ENCODE results near the gene MAD1L1. TPM values are rescaled to one million over a fixed set of nuclear protein-coding genes. Genes with fewer than 3 reads are reported as not detected.

MAD1L1 gene
- total RNA-seq, 1 experiment from 2014 or later = 184 TPM

DNA sequence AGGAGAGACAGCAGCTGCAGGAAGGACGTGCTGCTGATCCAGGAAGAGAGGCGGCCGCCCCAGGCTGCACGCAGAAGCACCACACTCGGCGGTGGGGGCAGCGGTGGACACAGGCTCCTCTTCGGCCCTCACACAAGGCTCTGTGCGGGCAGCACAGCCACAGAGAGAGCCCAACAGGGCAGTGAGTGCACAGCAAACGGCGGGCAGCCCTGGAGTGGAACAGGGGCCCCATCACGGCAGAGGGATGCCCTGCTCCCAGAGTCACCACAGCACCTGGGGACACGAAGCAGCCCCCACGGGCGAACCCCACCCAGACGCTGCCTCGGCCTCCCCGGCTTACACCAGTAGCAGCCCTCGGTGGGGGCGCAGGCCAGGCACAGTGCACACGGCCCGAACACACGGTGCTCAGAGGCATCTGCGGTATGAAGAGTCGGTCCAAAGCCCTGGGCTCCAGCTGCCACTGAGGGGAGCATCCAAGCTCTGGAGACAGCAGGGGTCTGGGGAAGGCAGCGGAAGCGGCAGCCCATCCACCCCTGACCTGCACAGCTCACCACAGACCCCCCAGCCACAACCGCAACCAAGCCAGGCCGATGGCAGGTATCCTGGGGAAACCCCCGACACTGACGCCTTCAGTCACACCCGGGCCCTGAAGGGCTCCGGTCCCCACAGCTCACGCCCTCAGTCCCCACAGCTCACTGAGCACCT is 26.1 kb upstream of the MAD1L1 start:
- no peak for DNase-seq (ENCODE audit: low read depth)

DNA sequence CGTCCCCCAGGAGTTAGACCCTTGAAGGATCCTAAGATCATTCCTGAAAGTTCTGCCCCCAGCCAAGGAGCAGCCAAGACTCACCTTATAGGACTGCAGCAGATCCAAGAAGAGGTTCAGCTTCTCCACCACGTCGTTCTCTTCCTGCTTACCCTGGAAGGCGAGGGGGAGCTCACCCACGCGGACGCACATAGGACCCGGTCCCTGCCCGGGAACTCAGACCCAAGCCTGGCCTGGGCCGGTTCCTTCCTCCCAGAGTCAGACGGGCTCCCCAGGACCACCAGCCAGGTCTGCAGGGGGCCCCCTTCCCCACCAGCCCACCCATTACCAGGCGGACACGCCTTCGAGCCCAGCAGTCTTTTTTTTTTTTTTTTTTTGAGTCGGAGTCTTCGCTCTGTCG is 24.9 kb upstream of the MAD1L1 start:
- DNase-seq (ENCODE audit: low read depth) = no peak

DNA sequence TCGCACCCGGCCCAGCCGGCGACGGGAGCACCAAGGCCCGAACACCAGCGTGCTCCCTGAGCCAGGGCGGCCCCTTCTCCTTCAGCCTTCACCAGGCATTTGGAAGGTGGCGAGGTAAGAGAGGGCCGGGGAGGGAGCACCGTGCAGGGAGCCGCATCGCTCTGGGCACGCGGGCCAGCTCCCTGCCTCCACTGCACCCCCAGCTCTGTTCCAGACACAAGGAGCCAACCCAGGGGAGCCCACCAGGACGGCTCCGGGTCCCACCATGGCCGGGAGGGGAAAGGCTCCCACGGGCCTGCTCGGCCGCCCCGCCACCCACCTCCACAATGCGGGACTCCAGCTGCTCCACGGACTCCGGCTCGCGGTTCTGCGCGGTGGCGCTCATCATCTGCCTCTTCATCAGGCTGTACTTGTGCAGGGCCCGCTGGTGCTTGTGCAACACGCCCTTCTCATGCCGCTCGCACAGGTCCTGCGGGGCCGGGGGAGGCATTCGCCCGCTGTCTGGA is 24.4 kb upstream of the MAD1L1 start:
- DNase-seq (ENCODE audit: low read depth) = no peak

DNA sequence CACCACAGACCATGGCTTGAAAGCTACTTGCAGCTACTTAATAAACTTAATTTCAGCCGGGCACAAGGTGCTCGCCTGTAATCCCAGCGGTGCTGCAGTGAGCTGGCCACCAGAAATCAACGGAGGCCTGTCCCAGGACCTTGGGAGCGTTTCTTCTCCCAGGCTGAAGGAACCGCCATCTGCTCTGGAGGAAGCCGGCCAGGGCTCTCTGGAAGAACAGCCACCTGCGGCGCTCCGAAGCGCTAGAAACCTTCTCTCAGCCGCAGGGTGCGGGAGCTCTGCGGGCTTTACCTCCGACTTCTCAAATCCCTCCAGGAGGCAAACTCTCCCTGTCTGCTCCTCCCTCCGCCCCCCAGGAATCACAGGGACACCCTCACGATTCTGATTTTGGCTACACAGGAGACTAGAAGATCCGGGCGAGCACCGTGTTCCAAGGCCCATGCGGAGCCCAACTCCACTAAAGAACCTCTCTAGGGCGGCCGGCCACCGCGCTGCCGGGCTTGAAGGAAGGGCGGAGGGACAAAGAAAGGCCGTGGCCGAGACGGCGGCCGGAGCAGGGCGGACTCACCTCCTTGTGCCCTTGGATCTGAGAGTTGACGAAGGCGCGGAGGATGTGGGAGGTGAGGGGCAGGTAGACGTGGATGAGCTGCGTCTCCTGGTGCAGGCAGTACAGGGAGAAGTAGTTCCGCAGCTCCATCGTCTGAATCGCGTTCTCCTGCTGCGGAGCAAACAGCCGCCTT is 23.7 kb upstream of the MAD1L1 start:
- DNase-seq (ENCODE audit: low read depth) = no peak

DNA sequence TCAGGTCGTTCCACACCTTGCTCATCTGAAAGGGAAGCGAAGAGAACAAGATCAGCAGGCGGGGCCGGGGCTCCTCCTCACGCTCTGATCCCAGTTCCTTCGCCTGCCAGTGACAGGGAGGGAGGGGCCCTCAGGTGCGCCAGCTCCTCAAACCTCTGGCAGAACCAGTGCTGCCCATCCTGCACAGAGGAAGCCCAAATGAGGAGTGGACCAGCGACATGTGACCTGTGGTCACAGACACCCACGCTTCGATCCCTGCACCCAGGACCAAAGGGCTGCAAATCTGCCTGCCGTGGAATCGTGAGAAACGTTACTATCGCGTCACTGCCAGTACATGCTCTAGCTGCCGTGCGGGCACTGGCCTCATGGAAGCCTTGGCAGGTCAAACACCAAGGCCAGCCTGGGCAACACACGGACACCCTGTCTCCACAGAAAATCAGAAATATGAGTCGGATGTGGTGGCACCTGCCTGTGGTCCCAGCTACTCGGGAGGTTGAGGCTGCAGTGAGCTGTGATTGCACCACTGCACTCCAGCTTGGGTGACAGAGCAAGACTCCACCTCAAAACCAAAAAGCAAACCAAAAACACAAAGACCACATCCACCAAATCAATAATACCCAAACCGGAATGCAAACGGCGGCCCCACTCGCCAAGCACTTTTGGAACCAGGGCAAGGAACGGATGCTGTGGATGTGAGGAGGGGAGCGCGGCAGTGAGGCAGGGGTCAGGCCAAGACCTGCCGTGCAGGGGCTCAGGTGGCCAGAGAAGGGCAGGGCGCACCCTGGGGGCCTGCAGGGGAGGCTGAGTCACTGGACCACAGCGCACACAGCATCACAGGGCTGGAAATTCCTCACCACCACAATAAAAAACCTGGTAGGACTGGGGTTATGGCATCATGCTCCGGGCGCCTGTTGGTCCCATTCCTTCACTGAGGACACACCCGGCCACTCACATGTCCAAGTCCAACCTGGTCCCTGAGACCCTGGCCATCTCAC is 22.7 kb upstream of the MAD1L1 start:
- DNase-seq (ENCODE audit: low read depth) = peak; percentile 34

DNA sequence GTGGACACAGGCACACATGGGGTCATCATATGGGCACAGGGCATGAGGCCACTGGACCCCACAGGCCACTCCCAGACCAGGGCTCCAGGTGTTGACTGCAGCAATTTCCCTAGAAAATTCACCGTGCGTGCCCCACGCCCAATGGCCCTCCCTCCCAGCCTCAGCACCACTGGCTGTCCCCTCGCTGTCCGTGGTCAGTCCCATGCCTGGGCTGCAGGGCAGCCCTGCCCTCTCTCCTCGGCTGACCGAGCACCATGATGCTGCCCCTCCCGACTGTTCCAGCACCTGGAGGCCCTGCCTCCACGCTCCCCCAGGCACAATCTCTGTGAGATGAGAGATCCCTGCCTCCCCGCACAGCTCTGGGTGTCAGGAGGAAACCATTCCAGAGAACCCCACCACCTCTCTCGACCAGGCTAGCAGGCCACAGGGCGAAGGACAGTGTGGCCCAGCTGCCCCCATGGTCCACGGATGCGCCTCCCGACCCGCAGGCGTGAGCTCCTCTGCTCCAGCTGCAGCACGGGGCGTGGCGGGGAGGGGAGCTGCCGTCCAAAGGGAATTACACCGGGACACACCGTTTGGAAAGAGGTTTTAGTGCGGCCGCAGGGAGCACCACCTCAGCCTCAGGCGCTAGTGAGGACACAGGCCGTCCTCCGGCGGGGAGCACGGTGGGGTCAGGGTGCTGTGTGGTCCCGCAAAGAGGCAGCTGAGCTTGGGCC is 21.8 kb upstream of the MAD1L1 start:
- no peak for DNase-seq (ENCODE audit: low read depth)

DNA sequence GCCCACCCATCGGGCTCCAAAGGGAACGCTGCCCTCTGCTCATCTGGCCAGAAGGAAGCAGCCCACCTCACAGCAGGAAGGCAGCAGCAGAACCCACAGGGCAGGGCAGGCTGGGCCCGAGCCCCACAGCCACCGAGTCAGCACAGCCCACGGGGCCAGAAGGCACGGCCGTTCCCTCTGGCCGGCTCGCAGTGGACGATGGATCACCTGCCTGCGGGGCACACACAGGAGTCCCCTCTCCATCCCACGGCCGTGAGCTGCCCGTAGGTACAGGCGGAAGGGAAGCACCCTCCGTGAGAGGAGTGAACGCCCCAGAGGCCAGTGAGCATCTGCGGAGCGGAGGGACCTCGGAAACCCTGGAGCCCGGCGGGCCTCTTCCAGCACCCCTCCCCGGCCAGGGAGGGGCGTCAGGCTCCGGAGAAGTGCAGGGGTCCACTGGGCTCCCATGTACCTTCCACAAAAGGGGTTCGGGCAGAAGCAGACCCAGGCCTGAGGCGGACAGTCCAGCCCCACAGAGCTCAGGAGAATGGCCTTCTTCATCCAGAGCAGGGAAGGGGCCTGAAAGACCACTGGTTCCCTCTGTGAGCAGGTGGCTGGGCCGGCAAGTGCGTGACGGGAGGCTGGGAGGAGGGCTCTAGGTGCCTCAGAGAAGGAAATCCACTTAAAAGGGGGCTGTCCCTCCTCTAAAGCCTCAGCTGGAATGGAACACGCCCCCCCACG is 20.9 kb upstream of the MAD1L1 start:
- no peak for DNase-seq (ENCODE audit: low read depth)

DNA sequence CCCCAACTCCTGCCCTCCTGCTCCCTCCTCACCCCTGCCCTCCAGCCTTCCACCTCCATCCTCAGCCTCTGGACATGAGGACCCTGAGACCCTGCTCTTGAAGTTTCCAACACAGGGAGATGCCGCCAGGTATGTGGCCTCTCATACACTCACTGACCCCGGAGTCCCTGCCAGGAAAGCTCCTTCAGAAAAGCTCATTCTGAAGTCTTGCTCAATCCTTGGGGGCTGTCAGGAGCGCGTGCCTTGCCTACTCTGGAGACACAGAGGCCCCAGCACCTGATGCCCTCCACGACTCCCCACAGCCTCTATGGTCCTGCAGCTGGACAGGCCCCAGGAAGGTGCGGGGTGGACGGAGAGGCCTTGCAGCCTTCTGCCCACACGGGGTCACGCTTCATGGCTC is 20.3 kb upstream of the MAD1L1 start:
- DNase-seq (ENCODE audit: low read depth) = no peak

DNA sequence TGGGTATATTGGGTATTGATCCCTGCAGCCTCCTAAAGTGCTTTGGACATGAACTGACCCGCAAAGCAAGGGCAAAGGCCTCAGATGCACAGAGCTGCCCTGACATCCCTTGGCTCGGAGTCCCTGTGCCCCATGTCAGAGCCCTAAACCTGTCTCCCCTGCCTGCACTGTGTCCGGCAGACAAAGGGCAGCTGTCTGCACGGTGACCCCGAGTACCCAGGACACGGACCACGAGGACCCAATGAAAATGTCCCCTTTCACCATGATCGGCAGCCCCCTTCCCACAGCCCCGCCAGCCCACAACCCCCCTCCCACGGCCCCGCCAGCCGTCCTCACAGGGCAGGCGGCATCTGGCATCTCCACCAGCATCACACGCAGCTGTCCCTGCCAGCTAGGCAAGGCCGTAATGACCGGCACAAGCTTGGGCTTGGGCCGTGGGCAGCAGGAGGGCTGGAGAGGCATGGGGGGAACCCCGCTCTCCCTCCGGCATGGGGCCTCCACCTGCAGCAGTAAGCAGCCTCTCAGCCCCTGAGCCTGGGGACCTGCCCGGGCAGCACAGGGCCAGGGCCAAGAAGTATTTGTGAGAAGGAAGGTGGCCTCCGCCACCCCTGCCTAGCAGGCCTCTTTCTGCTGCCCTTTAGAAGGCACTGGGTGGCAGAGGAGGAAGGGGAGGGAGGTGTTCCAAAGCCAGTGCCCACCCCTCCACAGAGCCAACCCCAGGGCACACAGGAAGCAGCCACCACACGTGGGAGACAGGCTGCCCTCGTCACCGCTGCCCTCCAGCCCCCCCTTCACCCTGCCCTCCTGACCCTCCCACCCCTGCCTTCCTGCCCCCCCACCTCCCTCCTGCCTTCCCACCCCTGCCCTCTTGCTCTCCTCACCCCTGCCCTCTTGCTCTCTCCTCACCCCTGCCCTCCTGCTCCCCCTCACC is 19.4 kb upstream of the MAD1L1 start:
- no peak for DNase-seq (ENCODE audit: low read depth)

DNA sequence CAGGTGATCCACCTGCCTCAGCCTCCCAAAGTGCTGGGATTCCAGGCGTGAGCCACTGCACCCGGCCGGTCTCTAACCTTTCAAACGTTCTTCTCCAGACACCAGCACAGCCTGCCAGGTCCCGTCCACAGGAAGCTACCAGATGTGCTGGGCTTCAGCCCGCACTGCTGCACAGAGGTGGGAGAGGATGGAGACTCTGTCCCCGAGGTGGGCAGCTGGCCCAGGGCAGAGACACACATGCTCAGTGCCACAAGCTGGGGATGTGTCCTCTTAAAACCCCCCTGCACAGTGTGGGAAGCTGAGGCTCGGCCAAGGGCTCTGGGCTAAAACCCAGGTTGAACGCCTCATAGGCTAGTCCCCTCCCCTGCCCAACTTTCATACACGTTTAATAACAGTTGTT is 18.6 kb upstream of the MAD1L1 start:
- DNase-seq (ENCODE audit: low read depth) = no peak

DNA sequence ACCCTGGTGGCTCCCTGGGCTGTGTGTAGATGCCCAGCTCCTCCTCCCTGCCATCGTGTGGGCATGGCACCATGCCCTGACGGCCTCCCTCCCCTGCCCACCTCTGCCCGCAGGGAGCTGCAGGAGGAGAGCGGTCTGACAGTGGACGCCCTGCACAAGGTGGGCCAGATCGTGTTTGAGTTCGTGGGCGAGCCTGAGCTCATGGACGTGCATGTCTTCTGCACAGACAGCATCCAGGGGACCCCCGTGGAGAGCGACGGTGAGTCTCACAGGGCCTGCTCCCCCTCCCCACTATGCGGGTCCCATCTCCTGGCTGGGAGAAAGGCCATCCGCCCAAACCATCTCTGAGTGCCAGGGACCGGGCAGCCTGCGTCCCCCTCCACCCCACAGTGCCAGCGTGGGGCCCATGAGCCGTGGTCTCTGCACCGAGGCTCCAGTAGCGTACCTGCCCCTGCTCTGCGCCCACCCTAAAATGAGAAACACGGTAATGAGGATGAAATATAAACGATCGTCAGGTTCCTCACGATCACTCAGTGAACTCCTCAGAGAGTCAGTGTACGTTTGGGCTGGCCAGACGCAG is 17.1 kb upstream of the MAD1L1 start:
- no peak for DNase-seq (ENCODE audit: low read depth)

DNA sequence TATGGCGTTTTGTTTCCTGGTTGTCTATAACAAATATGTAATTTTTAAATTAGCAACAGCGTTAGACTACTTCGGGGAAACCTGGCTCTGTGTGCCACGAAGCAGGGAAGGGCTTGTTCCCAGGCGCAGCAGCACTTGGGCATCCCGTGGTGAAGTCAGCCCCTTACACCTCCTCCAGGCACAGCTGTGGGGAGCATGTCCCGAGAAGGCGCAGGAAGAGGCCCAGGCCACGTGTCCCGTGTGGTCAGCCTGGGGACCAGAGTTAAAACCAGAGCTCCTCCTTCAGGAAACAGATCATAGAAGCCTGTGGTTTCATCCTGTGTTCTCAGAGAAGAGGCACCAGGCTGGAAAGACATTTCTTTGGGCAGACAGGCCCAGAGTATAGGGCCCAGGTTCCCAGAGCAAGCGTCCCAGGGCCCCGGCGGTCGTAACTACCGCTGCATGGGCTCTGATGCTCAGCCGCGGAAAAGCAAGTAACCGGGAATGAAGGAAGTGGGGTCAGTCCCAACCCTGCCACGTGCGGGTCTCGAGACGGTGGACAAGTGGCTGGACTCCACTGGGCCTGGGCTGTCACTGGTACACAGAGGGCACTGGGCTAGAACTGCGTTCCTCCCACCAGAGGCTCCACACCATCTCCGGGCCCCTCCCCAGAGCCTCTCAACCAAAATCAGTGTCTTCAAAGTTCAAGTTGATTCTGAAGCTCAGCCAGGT is 16.4 kb upstream of the MAD1L1 start:
- peak; percentile 95 for DNase-seq (ENCODE audit: low read depth)

DNA sequence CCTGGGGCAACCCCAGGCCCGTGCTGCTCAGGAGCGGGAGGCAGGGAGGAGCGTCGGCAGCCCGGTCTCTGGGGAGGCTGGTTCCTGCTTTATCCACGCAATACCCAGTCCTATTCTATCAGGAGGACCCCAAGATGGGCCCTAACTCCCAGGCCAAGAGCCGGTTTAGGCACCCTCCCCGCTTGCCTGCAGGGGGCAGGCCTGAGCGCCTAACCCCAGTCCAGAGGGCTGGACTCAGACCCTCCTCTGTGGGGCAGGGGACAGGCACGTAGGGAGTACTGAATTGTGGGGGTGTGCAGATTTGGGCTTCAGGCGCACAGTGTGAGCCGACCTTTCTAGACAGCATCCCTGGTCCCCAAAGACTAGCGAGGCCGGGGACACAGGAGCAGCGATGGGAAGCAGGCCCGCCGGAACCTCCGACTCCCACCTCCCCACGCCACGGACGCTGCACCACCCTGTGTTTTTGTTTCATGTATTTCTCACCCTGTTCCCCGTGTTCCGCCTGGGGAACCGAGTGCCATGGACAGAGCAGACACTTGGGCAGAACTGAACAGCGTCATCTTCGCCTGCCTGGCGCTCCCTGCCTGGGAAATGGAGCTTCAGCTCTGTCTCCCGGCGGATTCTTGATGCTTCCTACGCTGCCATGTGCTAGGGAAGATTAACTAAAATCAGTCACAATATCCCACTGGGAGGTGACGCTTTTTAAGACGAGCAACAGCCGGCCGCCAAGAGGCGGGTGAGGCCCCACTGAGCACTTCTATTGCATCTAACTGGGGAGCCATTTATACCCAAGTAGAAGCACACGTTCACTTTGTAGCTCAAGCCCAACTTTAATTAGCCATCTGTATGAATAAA is 14.6 kb upstream of the MAD1L1 start:
- DNase-seq (ENCODE audit: low read depth) = no peak

DNA sequence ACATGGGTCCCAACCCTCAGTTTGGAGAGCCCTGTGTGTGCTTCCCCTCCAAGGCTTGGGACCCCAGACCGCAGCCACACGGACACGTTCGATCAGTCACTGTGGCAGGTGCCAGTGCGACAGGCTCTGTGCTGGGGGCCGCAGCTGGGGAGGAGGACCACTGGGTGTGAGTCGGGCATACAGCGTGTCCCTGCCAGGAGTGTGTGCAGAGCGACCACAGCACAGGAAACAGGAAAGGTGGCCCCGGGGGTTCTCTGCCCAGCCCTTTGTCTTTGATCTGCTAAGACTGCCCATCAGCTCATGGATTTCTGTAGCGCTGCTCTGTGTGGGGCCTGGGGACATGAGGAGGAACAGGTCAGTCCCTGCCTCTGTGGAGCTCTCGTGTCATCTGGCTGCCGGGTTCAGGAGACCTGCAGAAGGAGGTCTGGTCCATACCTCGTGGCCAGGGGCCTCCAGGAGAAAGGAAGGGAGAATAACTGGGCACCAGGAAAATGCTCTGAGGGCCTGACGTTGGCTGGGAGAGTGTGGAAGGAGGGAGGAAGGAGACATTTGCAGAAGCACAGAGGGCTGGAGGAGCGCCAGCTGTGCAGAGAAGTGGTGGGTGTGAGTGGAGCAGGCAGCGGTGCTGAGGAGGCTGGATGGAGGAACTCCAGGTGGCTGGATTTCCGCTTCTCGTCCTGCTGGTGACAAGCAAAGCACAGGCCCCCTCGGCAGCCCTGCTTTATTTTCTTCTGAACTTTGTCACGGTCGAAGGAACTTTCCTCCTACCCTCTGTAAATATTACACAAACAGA is 13.3 kb upstream of the MAD1L1 start:
- DNase-seq (ENCODE audit: low read depth) = no peak

DNA sequence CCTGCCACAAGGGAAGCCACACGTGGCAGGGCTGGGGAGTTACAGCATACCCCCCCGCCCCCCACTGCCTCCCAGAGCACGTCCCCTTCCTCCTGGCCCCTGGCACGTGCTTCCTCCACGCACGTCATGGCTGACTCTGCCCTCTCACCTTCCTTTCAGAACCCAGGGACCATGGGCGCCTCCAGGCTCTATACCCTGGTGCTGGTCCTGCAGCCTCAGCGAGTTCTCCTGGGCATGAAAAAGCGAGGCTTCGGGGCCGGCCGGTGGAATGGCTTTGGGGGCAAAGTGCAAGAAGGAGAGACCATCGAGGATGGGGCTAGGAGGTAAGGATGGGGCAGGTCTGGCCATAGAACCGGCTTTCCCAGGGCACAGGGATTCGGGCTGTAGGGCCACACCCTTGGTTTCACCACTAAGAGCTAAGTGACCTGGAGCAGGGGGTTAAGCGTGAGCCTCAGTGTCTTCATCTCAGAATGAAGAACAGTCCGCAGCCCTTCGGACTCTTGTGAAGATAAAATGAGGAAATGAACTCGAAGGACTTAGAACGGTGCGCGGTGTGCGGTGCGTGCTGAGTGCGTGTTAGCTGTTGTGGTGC is 11.8 kb upstream of the MAD1L1 start:
- DNase-seq (ENCODE audit: low read depth) = no peak

DNA sequence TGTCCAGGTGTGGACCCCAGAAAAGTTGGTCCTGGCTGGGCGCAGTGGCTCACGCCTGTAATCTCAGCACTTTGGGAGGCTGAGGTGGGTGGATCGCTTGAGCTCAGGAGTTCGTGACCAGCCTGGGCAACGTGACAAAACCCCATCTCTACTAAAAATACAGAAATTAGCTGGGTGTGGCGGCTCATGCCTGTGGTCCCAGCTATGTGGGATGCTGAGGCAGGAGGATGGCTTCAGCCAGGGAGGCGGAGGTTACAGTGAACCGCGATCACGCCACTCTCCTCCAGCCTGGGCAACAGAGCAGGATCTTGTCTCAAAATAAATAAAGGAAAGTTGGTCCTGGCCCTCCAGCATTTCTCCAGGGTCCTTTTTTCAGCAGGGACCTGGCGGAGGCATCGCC is 10.7 kb upstream of the MAD1L1 start:
- no peak for DNase-seq (ENCODE audit: low read depth)

All from HT1080 (cell line).